ENCODE data around the gene CD300LF.

The CD300LF gene

GRCh38 chr17:74729368-74729767, 16.6 kb upstream of the CD300LF start:
- DNase-seq = no peak

- no peak for DNase-seq
These were observed 16.0 kb upstream of the CD300LF start for GRCh38 chr17:74728702-74729075.

DNA sequence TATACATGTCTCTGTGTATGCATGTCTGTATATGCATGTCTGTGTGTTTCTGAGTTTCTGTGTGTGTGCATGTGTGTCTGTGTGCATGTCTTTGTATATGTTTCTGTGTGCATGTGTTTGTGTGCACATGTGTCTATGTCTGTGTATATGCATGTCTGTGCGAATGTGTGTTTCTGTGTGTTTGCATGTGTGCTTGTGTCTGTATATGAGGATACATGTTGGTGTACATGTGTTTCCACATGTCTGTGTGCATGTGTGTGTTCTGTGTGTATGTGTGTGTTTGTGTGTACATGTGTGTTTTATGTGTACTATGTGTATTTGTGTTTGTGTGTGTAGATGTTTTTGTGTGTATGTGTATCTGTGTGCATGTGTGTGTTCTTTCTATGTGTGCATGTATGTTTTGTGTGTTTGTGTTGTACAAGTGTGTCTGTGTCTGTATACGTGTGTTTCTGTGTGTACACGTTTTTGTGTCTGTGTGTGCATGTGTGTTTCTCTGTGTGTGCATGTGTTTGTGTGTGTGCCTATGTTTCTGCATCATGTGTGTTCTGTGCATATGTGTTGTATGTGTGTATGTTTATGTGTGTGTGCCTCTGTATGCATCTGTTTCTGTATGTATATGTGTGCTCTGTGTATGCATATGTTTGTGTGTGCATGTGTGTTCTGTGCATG, 15.4 kb upstream of the CD300LF start:
- no peak for DNase-seq

GRCh38 chr17:74725111-74725510, 12.4 kb upstream of the CD300LF start:
- DNase-seq = no peak

DNA sequence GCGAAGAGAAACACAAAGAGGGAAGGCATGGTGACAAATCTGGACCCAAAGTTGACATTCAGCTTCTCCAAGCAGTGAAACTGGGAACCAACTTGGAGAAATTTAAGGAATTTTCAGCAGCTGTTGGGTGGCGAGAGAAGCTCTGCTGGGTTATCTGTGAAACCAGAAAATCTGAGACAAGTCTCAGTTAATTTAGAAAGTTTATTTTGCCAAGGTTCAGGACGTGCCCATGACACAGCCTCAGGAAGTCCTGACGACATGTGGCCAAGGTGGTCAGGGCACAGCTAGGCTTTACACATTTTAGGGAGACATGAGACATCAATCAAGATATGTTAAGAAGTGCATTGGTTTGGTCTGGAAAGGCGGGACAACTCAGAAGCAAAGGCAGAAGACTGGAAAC, 11.2 kb upstream of the CD300LF start:
- DNase-seq = no peak

GRCh38 chr17:74722782-74723181, 10.1 kb upstream of the CD300LF start:
- DNase-seq = no peak

GRCh38 chr17:74720506-74720905, 7.8 kb upstream of the CD300LF start:
- DNase-seq = no peak

DNA sequence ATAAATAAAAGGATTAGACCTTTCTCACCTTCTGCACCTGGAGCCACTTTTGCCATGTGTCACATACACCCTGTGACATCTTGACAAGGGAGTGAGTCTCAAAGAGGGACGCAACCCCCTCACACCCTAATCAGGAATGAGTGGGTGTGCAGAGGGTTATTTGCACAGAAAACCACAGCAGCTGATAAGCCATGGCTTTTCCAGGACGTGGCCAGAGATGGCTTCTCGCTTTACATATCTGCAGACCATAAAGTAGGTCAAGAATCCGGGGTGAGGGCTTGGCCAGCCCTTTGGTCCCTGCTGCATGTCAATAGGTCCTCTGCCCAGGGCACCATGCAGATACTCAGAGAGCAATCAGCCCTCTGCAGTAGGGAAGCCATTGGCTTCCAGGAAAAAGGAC, 2.4 kb upstream of the CD300LF start:
- DNase-seq = no peak

DNA sequence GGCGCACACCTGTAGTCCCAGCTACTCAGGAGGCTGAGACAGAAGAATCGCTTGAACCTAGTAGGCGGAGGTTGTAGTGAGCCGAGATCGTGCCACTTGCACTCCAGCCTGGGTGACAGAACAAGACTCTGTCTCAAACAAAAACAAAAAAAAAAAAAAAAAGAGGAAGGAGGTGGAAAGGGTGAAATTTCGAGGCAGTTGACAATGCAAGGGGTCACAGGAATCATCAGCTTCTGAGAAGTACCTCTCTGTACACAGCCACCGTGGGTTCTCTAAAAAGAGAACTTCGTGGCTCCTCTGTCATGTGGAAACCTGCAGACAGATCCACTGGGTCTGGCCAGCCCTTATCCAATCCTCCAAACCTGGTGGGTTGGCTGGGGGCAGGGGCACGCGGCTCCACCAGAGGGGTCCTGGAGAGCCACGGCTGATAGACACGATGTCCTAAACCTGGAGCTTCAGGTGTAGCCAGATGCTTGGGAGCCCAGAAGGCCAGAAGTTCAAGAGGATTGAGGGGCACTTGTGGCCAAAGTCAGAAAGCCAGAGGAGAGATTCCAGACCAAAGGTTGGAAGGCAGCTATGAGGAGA, 540 bp upstream of the CD300LF start:
- no peak for DNase-seq

- no peak for DNase-seq
These were observed 422 bp downstream of the CD300LF start for GRCh38 chr17:74712301-74712700.

DNA sequence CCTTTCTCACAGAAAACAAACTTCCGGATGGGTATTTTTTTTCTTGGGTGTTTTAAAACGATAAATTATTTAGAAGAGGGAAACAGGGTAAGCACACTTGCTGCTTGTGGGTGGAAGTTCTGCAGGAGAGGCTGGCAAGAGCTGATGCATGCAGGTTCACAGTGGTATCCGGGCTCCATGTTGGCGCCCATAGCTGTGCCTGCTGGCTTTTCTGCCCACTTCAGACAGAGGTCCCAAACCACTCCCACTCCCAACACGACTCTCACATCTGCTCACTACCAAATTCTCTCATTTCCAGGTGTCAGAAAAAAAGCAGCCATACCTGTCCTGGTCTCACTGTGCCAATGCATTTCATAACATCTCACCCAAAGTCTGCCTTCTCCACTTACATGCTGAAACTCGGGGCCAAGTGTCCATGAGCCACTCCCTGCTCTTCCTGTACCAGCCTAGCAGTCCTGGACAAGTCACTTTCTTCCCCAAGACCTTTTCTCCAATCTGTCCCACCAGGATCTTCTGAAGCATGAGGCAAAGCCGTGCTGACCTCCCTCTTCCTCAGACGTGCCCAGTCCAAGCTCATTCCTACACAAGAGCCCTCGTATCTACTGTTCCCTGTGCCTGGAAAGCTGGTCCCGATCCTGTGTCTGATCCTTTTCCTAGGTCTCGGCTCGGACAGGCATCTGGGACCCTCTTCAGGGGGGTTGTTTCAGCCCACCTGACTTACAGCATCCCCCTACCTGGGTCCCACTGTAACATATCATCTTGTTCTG, 1.5 kb downstream of the CD300LF start:
- no peak for DNase-seq

- DNase-seq = no peak
These were observed 8.2 kb downstream of the CD300LF start for GRCh38 chr17:74704544-74704943.

- no peak for DNase-seq
These were observed 9.4 kb downstream of the CD300LF start for GRCh38 chr17:74703311-74703710.

DNA sequence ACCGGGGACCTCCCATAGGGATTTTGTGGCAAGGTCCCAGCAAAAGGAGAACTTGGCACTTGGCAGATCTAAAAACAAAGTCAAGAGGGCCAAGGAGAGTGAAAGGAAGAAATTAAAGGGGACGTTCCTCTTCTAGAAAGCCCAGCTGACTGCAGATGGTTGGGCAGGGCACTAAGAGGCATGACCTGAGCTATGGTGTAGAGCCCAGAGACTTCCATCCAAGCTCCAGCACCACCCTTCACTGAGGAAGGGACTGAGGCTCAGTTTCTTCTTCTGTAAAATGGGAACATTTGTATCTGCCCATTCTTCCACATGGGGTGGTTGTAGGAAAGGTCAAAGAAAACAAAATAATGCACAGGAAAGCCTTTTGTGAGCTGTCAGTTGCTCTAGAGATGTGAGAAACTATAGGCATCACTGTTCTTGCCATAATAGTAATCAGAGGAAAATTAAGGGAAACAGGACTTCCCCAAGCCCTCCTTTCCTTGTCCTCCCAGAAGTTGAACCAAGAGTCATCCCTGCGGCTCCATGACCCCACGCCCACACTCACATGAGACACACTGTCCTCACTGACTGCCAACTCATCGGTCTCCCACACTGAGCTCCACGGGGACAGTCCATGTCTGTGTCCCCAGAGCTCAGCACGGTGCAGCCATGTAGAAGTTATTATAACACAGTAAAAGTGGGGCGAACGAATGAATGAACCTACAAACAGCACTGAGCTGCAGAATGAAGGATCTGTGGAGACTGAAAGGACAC, 10.4 kb downstream of the CD300LF start:
- DNase-seq = no peak

DNA sequence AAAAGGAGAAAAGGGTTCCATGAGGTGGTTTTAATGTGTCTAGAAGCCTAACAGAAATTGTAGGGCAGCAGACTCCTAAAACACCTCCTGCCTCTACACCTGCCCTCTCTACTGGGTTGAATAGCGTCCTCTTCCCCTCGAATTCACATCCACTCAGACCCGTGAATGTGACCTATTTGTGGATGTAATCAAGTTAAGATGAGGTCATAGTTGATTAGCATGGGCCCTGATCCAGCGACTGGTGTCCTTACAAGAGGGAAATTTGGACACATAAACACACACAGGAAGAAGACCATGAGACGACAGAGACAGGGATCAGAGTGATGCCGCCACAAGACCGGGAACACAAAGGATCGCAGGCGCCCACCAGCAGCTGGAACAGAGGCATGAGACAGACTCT, 13.5 kb downstream of the CD300LF start:
- DNase-seq = no peak

- DNase-seq = no peak
These were observed 14.7 kb downstream of the CD300LF start for GRCh38 chr17:74698069-74698468.

- no peak for DNase-seq
These were observed 15.2 kb downstream of the CD300LF start for GRCh38 chr17:74697515-74697914.

- DNase-seq = no peak
These were observed 17.1 kb downstream of the CD300LF start for GRCh38 chr17:74695629-74696028.

DNA sequence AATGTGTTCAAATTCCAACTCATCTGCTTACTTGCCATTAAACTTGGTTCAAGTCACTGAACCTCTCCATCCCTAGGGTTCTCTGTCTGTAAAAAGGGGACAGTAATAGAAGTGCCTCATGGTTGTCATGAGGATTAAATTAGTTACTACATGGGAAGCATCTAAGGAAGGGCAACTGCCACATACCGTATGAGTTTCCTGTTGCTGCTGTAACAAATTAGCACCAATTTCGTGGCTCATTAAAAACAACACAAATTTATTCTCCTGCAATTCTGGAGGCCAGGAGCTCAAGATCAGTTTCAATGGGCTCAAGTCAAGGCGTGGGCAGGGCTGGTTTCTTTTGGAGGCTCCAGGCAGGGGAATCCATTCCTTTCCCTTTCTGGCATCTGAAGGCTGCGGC, 18.6 kb downstream of the CD300LF start:
- DNase-seq = no peak

DNA sequence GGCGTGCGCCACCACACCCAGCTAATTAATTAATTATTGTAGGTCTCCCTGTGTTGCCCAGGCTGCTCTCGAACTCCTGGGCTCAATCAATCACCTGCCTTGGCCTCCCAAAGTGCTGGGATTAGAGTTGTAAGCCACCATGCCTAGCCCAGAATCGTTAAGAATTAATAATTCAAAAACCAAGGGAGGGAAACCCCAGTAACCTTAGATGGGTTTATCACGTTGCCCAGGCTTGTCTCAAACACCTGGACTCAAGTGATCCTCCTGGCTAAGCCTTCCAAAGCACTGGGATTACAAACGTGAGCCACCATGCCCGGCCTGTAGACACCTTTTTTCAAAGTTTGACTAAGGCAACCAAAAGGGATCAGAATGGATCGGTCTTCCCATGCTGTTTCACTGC, 21.6 kb downstream of the CD300LF start:
- DNase-seq = no peak

DNA sequence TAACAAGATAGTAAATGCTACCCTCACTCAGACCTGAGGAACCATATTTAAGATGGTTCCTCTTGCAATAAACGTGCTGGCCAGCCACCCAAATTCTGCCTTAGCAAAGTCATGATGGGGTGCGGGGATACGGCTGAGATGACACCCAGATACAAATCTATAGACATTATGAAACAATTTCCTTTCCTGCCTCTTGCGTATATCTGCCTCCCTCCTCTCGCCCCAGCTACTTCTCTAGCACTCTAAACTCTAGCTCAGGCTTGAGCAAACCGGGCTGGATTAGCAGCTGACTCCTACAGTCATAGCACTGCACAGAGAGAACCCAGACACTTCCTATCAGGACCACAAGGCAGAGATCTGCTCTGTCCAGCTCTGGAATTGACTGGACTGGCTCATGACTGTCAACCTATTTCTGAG, 22.3 kb downstream of the CD300LF start:
- no peak for DNase-seq

GRCh38 chr17:74687886-74688285, 24.8 kb downstream of the CD300LF start:
- DNase-seq = no peak

DNA sequence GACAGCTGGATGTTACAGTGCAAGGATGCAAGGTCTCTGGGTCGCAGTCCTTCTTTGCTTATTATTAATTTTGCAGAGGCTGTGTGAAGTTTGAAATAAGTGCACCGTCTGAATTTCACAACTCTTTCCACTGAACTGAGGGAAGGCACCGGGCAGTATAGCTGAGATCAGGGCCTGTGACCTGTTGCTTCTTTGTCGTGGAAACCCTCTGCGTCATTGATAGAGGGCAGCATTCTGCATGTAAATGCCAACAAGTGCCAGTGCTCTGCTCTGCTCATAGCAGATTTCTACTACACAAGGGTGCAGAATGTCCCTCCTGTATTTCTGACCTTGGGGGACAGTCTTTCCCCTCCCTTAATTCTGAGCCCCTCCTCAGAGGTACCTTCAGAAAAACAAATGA, 26.0 kb downstream of the CD300LF start:
- DNase-seq = no peak

Measured in activated T-cell treated with anti-CD3 and anti-CD28 coated beads for 4 hours (primary cell).